IgD-negative memory B cell (primary cell): ENCODE results near the gene STARD9. TPM values are rescaled to one million over a fixed set of nuclear protein-coding genes. Genes with fewer than 3 reads are reported as not detected.
"Not testable (repeated sequence)": the region's sequence is repeated elsewhere in the genome, so short reads cannot be mapped to it uniquely, and the experiment has no call there.

ENCODE experiments used
- H3K27ac Mint-ChIP-seq, 3 donors: one replicate each; pipeline ENCODE4 v1.8.0; 2020 to 2022; ENCODE audit warnings: mild to moderate bottlenecking in 3 of 3, mixed read lengths in 3 of 3, moderate library complexity in 1 of 3
- H3K27me3 Mint-ChIP-seq: one replicate; pipeline ENCODE4 v1.8.0; 2021; ENCODE audit warnings: mixed read lengths
- H3K36me3 Mint-ChIP-seq: one replicate; pipeline ENCODE4 v1.8.0; 2020; ENCODE audit warnings: mild to moderate bottlenecking, mixed read lengths
- H3K4me1 Mint-ChIP-seq, 3 donors: one replicate each; pipeline ENCODE4 v1.8.0; 2020 to 2022; ENCODE audit warnings: mixed read lengths in 3 of 3, mild to moderate bottlenecking in 1 of 3
- H3K4me3 Mint-ChIP-seq, 4 donors: one replicate each; pipeline ENCODE4 v1.8.0; 2020 to 2022; ENCODE audit warnings: mild to moderate bottlenecking in 4 of 4, mixed read lengths in 4 of 4, moderate library complexity in 3 of 4
- H3K9me3 Mint-ChIP-seq, 3 donors: one replicate each; pipeline ENCODE4 v1.8.0; 2020 to 2021; ENCODE audit warnings: mixed read lengths in 3 of 3, mild to moderate bottlenecking in 1 of 3
- polyA plus RNA-seq: library from polyadenylated mRNA; unstranded; fragments of 300-500 nt; fragmentation: Illumina TruSeq; gene quantifications from one replicate; pipeline ENCODE4 v1.2.3, GENCODE V29; 2021

STARD9 gene
- polyA plus RNA-seq, 1 donor from 2014 or later: 0.60 TPM

- no peak overlapping the region for H3K27ac Mint-ChIP-seq
- no peak overlapping the region for H3K4me3 Mint-ChIP-seq
- peaks cover 0 to 5% (median 5%) of the 10 kb centered on the region in 3 donors for H3K9me3 Mint-ChIP-seq
- H3K4me1 Mint-ChIP-seq: peaks cover 5 to 7% (median 6%) of the 10 kb centered on the region in 3 donors
- no peaks in the 10 kb centered on the region for H3K27me3 Mint-ChIP-seq
- peaks cover 13% of the 10 kb centered on the region for H3K36me3 Mint-ChIP-seq
Measured at GRCh38 chr15:42628761-42629160, 53.4 kb downstream of the STARD9 start.

GRCh38 chr15:42632105-42632675 lies 56.8 kb downstream of the STARD9 start:
- no peak overlapping the region for H3K27ac Mint-ChIP-seq
- peaks cover 0 to 5% (median 5%) of the 10 kb centered on the region in 3 donors for H3K9me3 Mint-ChIP-seq
- H3K4me1 Mint-ChIP-seq: peaks cover 5 to 9% (median 6%) of the 10 kb centered on the region in 3 donors
- H3K27me3 Mint-ChIP-seq: no peaks in the 10 kb centered on the region
- H3K4me3 Mint-ChIP-seq: peak overlapping the region in 1 of 4 donors; percentile 34
- H3K36me3 Mint-ChIP-seq: peaks cover 17% of the 10 kb centered on the region

- Mint-ChIP-seq H3K4me1 (peaks cover 0 to 2% (median 0%) of the 10 kb centered on the region in 3 donors), H3K4me3 (no peak overlapping the region), H3K27ac (no peak overlapping the region), H3K27me3 (no peaks in the 10 kb centered on the region), H3K9me3 (no peaks in the 10 kb centered on the region), H3K36me3 (peaks cover 19% of the 10 kb centered on the region)
Measured at GRCh38 chr15:42640109-42640508, 64.7 kb downstream of the STARD9 start.

GRCh38 chr15:42650208-42651066 lies 75.0 kb downstream of the STARD9 start:
- Mint-ChIP-seq H3K27me3 (no peaks in the 10 kb centered on the region), H3K27ac (no peak overlapping the region), H3K4me1 (peaks cover 2 to 8% (median 7%) of the 10 kb centered on the region in 3 donors), H3K4me3 (no peak overlapping the region), H3K9me3 (no peaks in the 10 kb centered on the region), H3K36me3 (peaks cover 1% of the 10 kb centered on the region)

- no peaks in the 10 kb centered on the region for H3K4me1 Mint-ChIP-seq
Measured at GRCh38 chr15:42665827-42666226, 90.4 kb downstream of the STARD9 start.

GRCh38 chr15:42667855-42668254 lies 92.4 kb downstream of the STARD9 start:
- H3K27ac Mint-ChIP-seq: no peak overlapping the region
- no peaks in the 10 kb centered on the region for H3K4me1 Mint-ChIP-seq
- H3K9me3 Mint-ChIP-seq: peaks cover 0 to 1% (median 0%) of the 10 kb centered on the region in 3 donors
- no peaks in the 10 kb centered on the region for H3K27me3 Mint-ChIP-seq
- no peak overlapping the region for H3K4me3 Mint-ChIP-seq
- peaks cover 3% of the 10 kb centered on the region for H3K36me3 Mint-ChIP-seq

More at GRCh38 chr15:42665827-42666226, 90.4 kb downstream of the STARD9 start:
- Mint-ChIP-seq H3K36me3 (peaks cover 9% of the 10 kb centered on the region), H3K27ac (no peak overlapping the region), H3K4me3 (no peak overlapping the region), H3K9me3 (peaks cover 0 to 1% (median 0%) of the 10 kb centered on the region in 3 donors), H3K27me3 (no peaks in the 10 kb centered on the region)

- Mint-ChIP-seq H3K4me3 (no peak overlapping the region), H3K9me3 (no peaks in the 10 kb centered on the region)
Measured at GRCh38 chr15:42670451-42670850, 95.0 kb downstream of the STARD9 start.

GRCh38 chr15:42672444-42672843 lies 97.0 kb downstream of the STARD9 start:
- no peaks in the 10 kb centered on the region for H3K9me3 Mint-ChIP-seq

More at GRCh38 chr15:42670451-42670850, 95.0 kb downstream of the STARD9 start:
- Mint-ChIP-seq H3K4me1 (no peaks in the 10 kb centered on the region), H3K27me3 (no peaks in the 10 kb centered on the region), H3K27ac (no peak overlapping the region), H3K36me3 (no peaks in the 10 kb centered on the region)

GRCh38 chr15:42674472-42674871 lies 99.1 kb downstream of the STARD9 start:
- Mint-ChIP-seq H3K9me3 (no peaks in the 10 kb centered on the region), H3K4me3 (no peak overlapping the region), H3K27me3 (no peaks in the 10 kb centered on the region), H3K4me1 (no peaks in the 10 kb centered on the region), H3K27ac (no peak overlapping the region), H3K36me3 (peaks cover 3% of the 10 kb centered on the region)

More at GRCh38 chr15:42672444-42672843, 97.0 kb downstream of the STARD9 start:
- peaks cover 3% of the 10 kb centered on the region for H3K36me3 Mint-ChIP-seq
- no peaks in the 10 kb centered on the region for H3K27me3 Mint-ChIP-seq
- no peak overlapping the region for H3K27ac Mint-ChIP-seq
- H3K4me3 Mint-ChIP-seq: no peak overlapping the region
- no peaks in the 10 kb centered on the region for H3K4me1 Mint-ChIP-seq

- no peaks in the 10 kb centered on the region for H3K27me3 Mint-ChIP-seq
- H3K27ac Mint-ChIP-seq: no peak overlapping the region
- peaks cover 3% of the 10 kb centered on the region for H3K36me3 Mint-ChIP-seq
- no peak overlapping the region for H3K4me3 Mint-ChIP-seq
- H3K4me1 Mint-ChIP-seq: no peaks in the 10 kb centered on the region
- H3K9me3 Mint-ChIP-seq: no peaks in the 10 kb centered on the region
Measured at GRCh38 chr15:42675021-42675420, 99.6 kb downstream of the STARD9 start.

- Mint-ChIP-seq H3K4me3 (no peak overlapping the region), H3K27ac (no peak overlapping the region), H3K4me1 (no peaks in the 10 kb centered on the region), H3K27me3 (no peaks in the 10 kb centered on the region), H3K36me3 (peaks cover 11% of the 10 kb centered on the region), H3K9me3 (no peaks in the 10 kb centered on the region)
Measured at GRCh38 chr15:42679285-42680141, 104.1 kb downstream of the STARD9 start.

- not testable (repeated sequence) for H3K9me3 Mint-ChIP-seq, H3K27me3 Mint-ChIP-seq, H3K4me3 Mint-ChIP-seq, H3K27ac Mint-ChIP-seq, H3K4me1 Mint-ChIP-seq
- peaks cover 11% of the 10 kb centered on the region for H3K36me3 Mint-ChIP-seq
Measured at GRCh38 chr15:42680142-42680482, 104.7 kb downstream of the STARD9 start.

GRCh38 chr15:42681119-42681518 lies 105.7 kb downstream of the STARD9 start:
- peaks cover 11% of the 10 kb centered on the region for H3K36me3 Mint-ChIP-seq
- H3K9me3 Mint-ChIP-seq: no peaks in the 10 kb centered on the region
- H3K27ac Mint-ChIP-seq: no peak overlapping the region
- no peak overlapping the region for H3K4me3 Mint-ChIP-seq
- no peaks in the 10 kb centered on the region for H3K27me3 Mint-ChIP-seq
- H3K4me1 Mint-ChIP-seq: no peaks in the 10 kb centered on the region

GRCh38 chr15:42686281-42686680 lies 110.9 kb downstream of the STARD9 start:
- H3K36me3 Mint-ChIP-seq: peaks cover 12% of the 10 kb centered on the region
- no peaks in the 10 kb centered on the region for H3K9me3 Mint-ChIP-seq
- H3K4me1 Mint-ChIP-seq: no peaks in the 10 kb centered on the region
- H3K27me3 Mint-ChIP-seq: no peaks in the 10 kb centered on the region
- no peak overlapping the region for H3K27ac Mint-ChIP-seq
- H3K4me3 Mint-ChIP-seq: no peak overlapping the region

GRCh38 chr15:42687740-42688139 lies 112.3 kb downstream of the STARD9 start:
- Mint-ChIP-seq H3K36me3 (peaks cover 8% of the 10 kb centered on the region), H3K27me3 (no peaks in the 10 kb centered on the region), H3K4me1 (peaks cover 0 to 1% (median 0%) of the 10 kb centered on the region in 3 donors), H3K9me3 (no peaks in the 10 kb centered on the region), H3K4me3 (no peak overlapping the region), H3K27ac (no peak overlapping the region)
